ENCODE data around the gene FHOD1. TPM values are rescaled to one million over a fixed set of nuclear protein-coding genes. Genes with fewer than 3 reads are reported as not detected.
A peak's percentile ranks its signal among the peaks of the same experiment; 100 is the strongest.

Gene FHOD1
- total and polyA plus RNA-seq, 2 of the 13 experiments (the other 11 are each of a cell fraction or from before 2014, with no cell fraction given), result 20.0 to 20.8 TPM

GRCh38 chr16:67184995-67185650 lies 62.2 kb downstream of the FHOD1 start (continued):
- TF ChIP-seq KIAA2018 (CRISPR knock-in tag; IDR thresholded peaks at IDR 0.05; ENCODE audit: borderline replicate concordance) (no peak), REXO4 (CRISPR knock-in tag; IDR thresholded peaks at IDR 0.05; ENCODE audit: borderline replicate concordance) (no peak), NFIC (IDR thresholded peaks at IDR 0.05; ENCODE audit: low read length) (no peak), ZNF737 (CRISPR knock-in tag; IDR thresholded peaks at IDR 0.05; ENCODE audit: borderline replicate concordance) (no peak), MBNL3 (CRISPR knock-in tag; conservative IDR thresholded peaks at IDR 0.05) (no peak), YY1 (IDR thresholded peaks at IDR 0.05; ENCODE audit: insufficient read depth, insufficient replicate concordance, low read depth, low read length) (peak; percentile 62), CTCF (CRISPR knock-in tag; IDR thresholded peaks at IDR 0.05) (peak; percentile 99), SAP130 (CRISPR knock-in tag; IDR thresholded peaks at IDR 0.05; ENCODE audit: low read depth) (peak; percentile 98), ZNF362 (CRISPR knock-in tag; IDR thresholded peaks at IDR 0.05; ENCODE audit: borderline replicate concordance) (peak; percentile 17; the same call in 1 of the 2 replicates), HOXA7 (CRISPR knock-in tag; IDR thresholded peaks at IDR 0.05) (peak; percentile 93), THYN1 (CRISPR knock-in tag; IDR thresholded peaks at IDR 0.05; ENCODE audit: borderline replicate concordance, low read depth) (no peak), ZNF512 (CRISPR knock-in tag; IDR thresholded peaks at IDR 0.05) (no peak), LBX2 (CRISPR knock-in tag; IDR thresholded peaks at IDR 0.05; ENCODE audit: borderline replicate concordance) (peak; percentile 83; the same call in 1 of the 2 replicates), NONO (IDR thresholded peaks at IDR 0.05) (no peak), NONO (CRISPR knock-in tag; conservative IDR thresholded peaks at IDR 0.05) (peak; percentile 86), FOXO1 (CRISPR knock-in tag; IDR thresholded peaks at IDR 0.05) (peak; percentile 85)
